GM20000 (cell line): Measurements from ENCODE around the gene SSX2IP.

Experiments used
- DNase-seq: peaks from one replicate; pipeline ENCODE4 v3.0.0; 2012; ENCODE audit warnings: low spot score
- CTCF ChIP-seq: IDR thresholded peaks from 2 replicates; pipeline ENCODE4 v1.5.1; 2012; ENCODE audit warnings: mild to moderate bottlenecking, control low read depth; ENCODE audit errors: extremely low read depth, missing control alignments

The SSX2IP gene

GRCh38 chr1:84632137-84632536 is 58.1 kb downstream of the SSX2IP start:
- no peak for DNase-seq
- no peak for TF ChIP-seq CTCF

GRCh38 chr1:84624876-84625275 is 65.4 kb downstream of the SSX2IP start:
- no peak for DNase-seq
- TF ChIP-seq CTCF = no peak

GRCh38 chr1:84621553-84621952 is 68.7 kb downstream of the SSX2IP start:
- DNase-seq = no peak
- no peak for TF ChIP-seq CTCF

GRCh38 chr1:84620720-84621313 is 69.4 kb downstream of the SSX2IP start:
- TF ChIP-seq CTCF = peak; percentile 84

GRCh38 chr1:84619383-84620102 is 70.7 kb downstream of the SSX2IP start:
- TF ChIP-seq CTCF = no peak
- DNase-seq = no peak

More at GRCh38 chr1:84620720-84621313, 69.4 kb downstream of the SSX2IP start:
- peak; percentile 89 for DNase-seq

- no peak for DNase-seq
- no peak for TF ChIP-seq CTCF
Observed at GRCh38 chr1:84617349-84617748, 72.9 kb downstream of the SSX2IP start.

- no peak for TF ChIP-seq CTCF
- no peak for DNase-seq
Observed at GRCh38 chr1:84615790-84616189, 74.5 kb downstream of the SSX2IP start.
